ENCODE measurements around the gene EMP3.
A peak's percentile ranks its signal among the peaks of the same experiment; 100 is the strongest.
"Not testable (repeated sequence)": the region's sequence is repeated elsewhere in the genome, so short reads cannot be mapped to it uniquely, and the experiment has no call there.

Gene EMP3

GRCh38 chr19:48348737-48349136 is 23.4 kb downstream of the EMP3 start:
- no peak for DNase-seq

GRCh38 chr19:48350856-48351255 is 25.5 kb downstream of the EMP3 start:
- no peak for DNase-seq

- no peak for DNase-seq
These were observed 26.0 kb downstream of the EMP3 start for GRCh38 chr19:48351341-48351752.

- DNase-seq, result no peak
These were observed 28.3 kb downstream of the EMP3 start for GRCh38 chr19:48353677-48354076.

GRCh38 chr19:48354332-48354992 is 29.1 kb downstream of the EMP3 start:
- no peak for DNase-seq

- DNase-seq, result no peak
These were observed 30.1 kb downstream of the EMP3 start for GRCh38 chr19:48355365-48355954.

GRCh38 chr19:48359123-48359522 is 33.8 kb downstream of the EMP3 start:
- DNase-seq, result no peak

GRCh38 chr19:48361912-48362311 is 36.6 kb downstream of the EMP3 start:
- DNase-seq, result no peak

- peak; percentile 66 for DNase-seq
These were observed 37.6 kb downstream of the EMP3 start for GRCh38 chr19:48362716-48363499.

- no peak for DNase-seq
These were observed 38.1 kb downstream of the EMP3 start for GRCh38 chr19:48363500-48363809.

GRCh38 chr19:48363810-48364597 is 38.7 kb downstream of the EMP3 start, which contains the start of the genes SYNGR4 and TMEM143:
Gene SYNGR4 (plus strand): TSS chr19:48364367. CDS start chr19:48365843, 1,476 bp downstream.
Gene TMEM143 (minus strand): TSS chr19:48363940. CDS start chr19:48363920, 20 bp downstream.
- peak; percentile 93 for DNase-seq

- no peak for DNase-seq
These were observed 39.4 kb downstream of the EMP3 start for GRCh38 chr19:48364598-48365348.

GRCh38 chr19:48365602-48366001 is 40.2 kb downstream of the EMP3 start:
- no peak for DNase-seq

- no peak for DNase-seq
These were observed 42.5 kb downstream of the EMP3 start for GRCh38 chr19:48367855-48368254.

- no peak for DNase-seq
These were observed 43.6 kb downstream of the EMP3 start for GRCh38 chr19:48368936-48369335.

GRCh38 chr19:48370955-48371354 is 45.6 kb downstream of the EMP3 start:
- no peak for DNase-seq

GRCh38 chr19:48371367-48371766 is 46.0 kb downstream of the EMP3 start:
- DNase-seq, result no peak

- DNase-seq, result not testable (repeated sequence)
These were observed 46.4 kb downstream of the EMP3 start for GRCh38 chr19:48371771-48372170.

- no peak for DNase-seq
These were observed 47.6 kb downstream of the EMP3 start for GRCh38 chr19:48372904-48373303.

- DNase-seq, result no peak
These were observed 48.2 kb downstream of the EMP3 start for GRCh38 chr19:48373567-48373966.

GRCh38 chr19:48378194-48378570 is 52.8 kb downstream of the EMP3 start:
- no peak for DNase-seq

- DNase-seq, result no peak
These were observed 53.7 kb downstream of the EMP3 start for GRCh38 chr19:48379058-48379457.

Measured in SIG-M5 (cell line).